ENCODE measurements around the gene SCOC.

Gene SCOC

GRCh38 chr4:140344101-140344500, 29.3 kb upstream of the SCOC start:
- POLR2A ChIA-PET = no interaction called here
- TF ChIP-seq CTCF (IDR thresholded peaks at IDR 0.05; ENCODE audit: insufficient read depth, low read length, missing control alignments) = no peak
- CTCF ChIA-PET = interaction anchor here (1.3 to 5.6 kb wide), 4 partner anchors 14 to 507 kb away, joined by 4 to 53 read pairs (median 5); no protein-coding TSS in a partner anchor
- H3K4me3 ChIP-seq (ENCODE audit: low read depth, low read length) = no peak overlapping the region
- DNase-seq (ENCODE audit: low read depth, low spot score) = no peak

GRCh38 chr4:140344621-140345020, 28.8 kb upstream of the SCOC start:
- CTCF ChIA-PET = interaction anchor here (1.3 to 5.6 kb wide), 4 partner anchors 15 to 507 kb away, joined by 4 to 53 read pairs (median 6); no protein-coding TSS in a partner anchor
- no peak overlapping the region for H3K4me3 ChIP-seq (ENCODE audit: low read depth, low read length)
- DNase-seq (ENCODE audit: low read depth, low spot score) = no peak
- POLR2A ChIA-PET = no interaction called here
- TF ChIP-seq CTCF (IDR thresholded peaks at IDR 0.05; ENCODE audit: insufficient read depth, low read length, missing control alignments) = no peak

- no peak for TF ChIP-seq CTCF (IDR thresholded peaks at IDR 0.05; ENCODE audit: insufficient read depth, low read length, missing control alignments)
- no peak for DNase-seq (ENCODE audit: low read depth, low spot score)
- ChIA-PET CTCF (interaction anchor here (1.9 to 5.6 kb wide), 2 partner anchors 14 to 16 kb away, joined by 8 to 53 read pairs; no protein-coding TSS in a partner anchor), POLR2A (no interaction called here)
- no peak overlapping the region for H3K4me3 ChIP-seq (ENCODE audit: low read depth, low read length)
These were observed 27.3 kb upstream of the SCOC start for GRCh38 chr4:140346136-140346535.

- H3K4me3 ChIP-seq (ENCODE audit: low read depth, low read length) = no peak overlapping the region
- no peak for DNase-seq (ENCODE audit: low read depth, low spot score)
- ChIA-PET POLR2A (no interaction called here), CTCF (interaction anchor here (7.7 kb wide), 1 partner anchor 11 kb away, joined by 68 read pairs; no protein-coding TSS in a partner anchor)
- TF ChIP-seq CTCF (IDR thresholded peaks at IDR 0.05; ENCODE audit: insufficient read depth, low read length, missing control alignments) = no peak
These were observed 23.6 kb upstream of the SCOC start for GRCh38 chr4:140349816-140350215.

- TF ChIP-seq CTCF (IDR thresholded peaks at IDR 0.05; ENCODE audit: insufficient read depth, low read length, missing control alignments) = no peak
- DNase-seq (ENCODE audit: low read depth, low spot score) = no peak
- CTCF ChIA-PET = interaction anchor here (0.6 to 7.7 kb wide), 3 partner anchors 10 to 259 kb away, joined by 3 to 68 read pairs (median 11); no protein-coding TSS in a partner anchor
- POLR2A ChIA-PET = interaction anchor here (0.6 kb wide), 1 partner anchor 478 kb away, joined by 3 read pairs; no protein-coding TSS in a partner anchor
- no peak overlapping the region for H3K4me3 ChIP-seq (ENCODE audit: low read depth, low read length)
These were observed 22.1 kb upstream of the SCOC start for GRCh38 chr4:140351093-140352075.

- no peak for TF ChIP-seq CTCF (IDR thresholded peaks at IDR 0.05; ENCODE audit: insufficient read depth, low read length, missing control alignments)
- ChIA-PET POLR2A (no interaction called here), CTCF (interaction anchor here (0.6 to 7.7 kb wide), 6 partner anchors 7 to 697 kb away, joined by 3 to 68 read pairs (median 5); no protein-coding TSS in a partner anchor)
- H3K4me3 ChIP-seq (ENCODE audit: low read depth, low read length) = no peak overlapping the region
- DNase-seq (ENCODE audit: low read depth, low spot score) = no peak
These were observed 19.7 kb upstream of the SCOC start for GRCh38 chr4:140353786-140354185.
